GM12878 (cell line): Measurements from ENCODE around the gene P2RX6. TPM values are rescaled to one million over a fixed set of nuclear protein-coding genes. Genes with fewer than 3 reads are reported as not detected.

Experiments
- ATAC-seq: fragments of 200-7000 bp; cut with Tn5 transposase; 3 replicates; pipeline ENCODE4 v1.9.1; 2020; ENCODE audit warnings: mild to moderate bottlenecking, moderate library complexity
- BruUV-seq: library from RNA; stranded (reverse); fragments of 400-500 nt; replicated peaks from 2 replicates; lab custom pipeline; 2021; lab: Mats Ljungman, UMichigan
- CTCF ChIA-PET: fragments of 300-600 bp; sonication (Branson Sonifier 250); formaldehyde crosslinking; extraction: SDS; loops from one replicate; lab custom pipeline; 2021; ENCODE audit warnings: inconsistent platforms; lab: Yijun Ruan, JAX
- POLR2A ChIA-PET: fragments of 350-600 bp; formaldehyde crosslinking; extraction: SDS; loops from one replicate; lab custom pipeline; 2021; ENCODE audit warnings: inconsistent platforms; lab: Charles Lee
- RAD21 ChIA-PET: fragments of 300-600 bp; sonication (Branson Sonifier 250); formaldehyde crosslinking; loops from one replicate; lab custom pipeline; 2023; ENCODE audit warnings: antibody characterized with exemption; ENCODE audit not compliant: unreplicated experiment; lab: Charles Lee
- SMC1A ChIA-PET: fragments of 300-600 bp; sonication (Branson Sonifier 250); formaldehyde crosslinking; loops from one replicate; lab custom pipeline; 2023; ENCODE audit not compliant: unreplicated experiment, uncharacterized antibody; lab: Charles Lee
- DNase-seq: peaks from one replicate; pipeline ENCODE4 v3.0.0-alpha.2; 2011; ENCODE audit warnings: low read depth, low spot score
- FAIRE-seq: peaks from 3 replicates; lab custom pipeline; 2011; peaks lifted over from hg19 to GRCh38; lab: Jason Lieb, UNC
- H2AFZ ChIP-seq: 2 replicates; pipeline ENCODE4 v1.6.0; 2011; ENCODE audit warnings: low read depth, low read length, control low read depth; ENCODE audit not compliant: control insufficient read depth
- H3K27ac ChIP-seq: 2 replicates; pipeline ENCODE4 v1.5.1; 2011; ENCODE audit warnings: control low read depth; ENCODE audit not compliant: control insufficient read depth, insufficient read depth
- H3K27me3 ChIP-seq, 2 experiments: replicated peaks in 1 of 2; 2 replicates each; pipeline versions ENCODE4 v1.6.0 to v1.6.1; 2011; ENCODE audit warnings: low read length in 1 of 2; ENCODE audit not compliant: control insufficient read depth in 2 of 2, insufficient read depth in 2 of 2
- H3K36me3 ChIP-seq, 2 experiments: 2 replicates each; pipeline ENCODE4 v1.5.1; 2011; ENCODE audit warnings: low read length in 1 of 2; ENCODE audit not compliant: control insufficient read depth in 2 of 2, insufficient read depth in 2 of 2
- H3K4me1 ChIP-seq: 2 replicates; pipeline ENCODE4 v1.6.1; 2011; ENCODE audit warnings: mild to moderate bottlenecking, low read length, moderate library complexity, mixed read lengths; ENCODE audit not compliant: control insufficient read depth, insufficient read depth
- H3K4me2 ChIP-seq: 2 replicates; pipeline ENCODE4 v1.6.0; 2011; ENCODE audit warnings: control low read depth; ENCODE audit not compliant: control insufficient read depth, insufficient read depth
- H3K4me3 ChIP-seq: fragments of 200-600 bp; sonication (generic); 2 replicates; pipeline ENCODE4 v1.5.1; 2016
- H3K79me2 ChIP-seq: 2 replicates; pipeline ENCODE4 v1.6.0; 2011; ENCODE audit warnings: low read length; ENCODE audit not compliant: control insufficient read depth, insufficient read depth
- H3K9ac ChIP-seq: 2 replicates; pipeline ENCODE4 v1.8.0; 2011; ENCODE audit warnings: low read length, control low read depth, mixed read lengths; ENCODE audit not compliant: control insufficient read depth, insufficient read depth
- H3K9me3 ChIP-seq: replicated peaks from 3 replicates; pipeline ENCODE4 v1.5.1; 2011; ENCODE audit warnings: mild to moderate bottlenecking, low read length; ENCODE audit not compliant: control insufficient read depth, insufficient read depth
- H4K20me1 ChIP-seq: 2 replicates; pipeline ENCODE4 v1.6.0; 2011; ENCODE audit not compliant: control insufficient read depth, insufficient read depth
- ETV6 ChIP-seq, 2 experiments: fragments of 450-650 bp in 1 of 2; IDR thresholded peaks in 1 of 2; conservative IDR thresholded peaks in 1 of 2; 2 replicates each; pipeline ENCODE4 v1.6.1; 2014; ENCODE audit warnings: antibody characterized with exemption in 1 of 2, borderline replicate concordance in 1 of 2, low read depth in 1 of 2, mild to moderate bottlenecking in 1 of 2, moderate library complexity in 1 of 2
- FOS ChIP-seq: IDR thresholded peaks from 3 replicates; pipeline ENCODE4 v1.6.1; 2011; ENCODE audit warnings: borderline replicate concordance; ENCODE audit not compliant: insufficient read length; ENCODE audit errors: extremely low read depth
- HSF1 ChIP-seq: fragments of 150-350 bp; IDR thresholded peaks from 2 replicates; pipeline ENCODE4 v1.6.1; 2014; ENCODE audit warnings: mild to moderate bottlenecking, low read depth, low read length
- POLR2A ChIP-seq: IDR thresholded peaks from 2 replicates; pipeline ENCODE4 v1.6.1; 2011; ENCODE audit warnings: low read depth, mild to moderate bottlenecking, low read length
- POLR2AphosphoS5 ChIP-seq: IDR thresholded peaks from 2 replicates; pipeline ENCODE4 v1.6.1; 2011; ENCODE audit warnings: mild to moderate bottlenecking, low read length, inconsistent platforms
- ZBTB40 ChIP-seq: fragments of 450-650 bp; IDR thresholded peaks from 2 replicates; pipeline ENCODE4 v1.6.1; 2016; ENCODE audit warnings: mild to moderate bottlenecking, moderate library complexity, borderline replicate concordance
- ZSCAN29 ChIP-seq: fragments of 450-650 bp; IDR thresholded peaks from 2 replicates; pipeline ENCODE4 v1.6.1; 2017; ENCODE audit warnings: mild to moderate bottlenecking, moderate library complexity
- WGBS: methylation state at CpG from one replicate; pipeline ENCODE4 v1.1.6; 2016; ENCODE audit warnings: low lambda C conversion rate; ENCODE audit not compliant: insufficient replicate concordance, insufficient coverage; ENCODE audit errors: missing lambda C conversion rate; 5-methylcytosine and 5-hydroxymethylcytosine counted together
- in situ Hi-C: fragments of 300-500 bp; cut with MboI; formaldehyde crosslinking; loops from 9 replicates; pipeline ENCODE4 v1.14.3; 2018; ENCODE audit warnings: mixed read lengths
- intact Hi-C: fragments of 100-400 bp; cut with micrococcal nuclease; formaldehyde crosslinking; loops from one replicate; pipeline ENCODE4 v1.14.2; 2022; ENCODE audit not compliant: unreplicated experiment
- polyA plus RNA-seq, 11 experiments: library from polyadenylated mRNA; depleted of rRNA in 4 of 11; unstranded in 6 of 11; stranded (reverse) in 5 of 11; fragments of >200 nt; fragmentation: Nextera tagmentation in 4 of 11; fragmentation: Illumina TruSeq in 1 of 11; extraction: Ambion mirVana in 4 of 11; extraction: Trizol in 1 of 11; gene quantifications; 1 replicate in 1 of 11; 2 replicates in 10 of 11; pipeline versions ENCODE4 v1.2.1 to v1.2.3, GENCODE V29; 2011 to 2016; ENCODE audit warnings: inconsistent platforms in 2 of 11, missing spikeins in 2 of 11, low read depth in 1 of 11
- total RNA-seq, 4 experiments: library from RNA; depleted of rRNA in 3 of 4; stranded (reverse); fragments of >200 nt in 3 of 4; fragmentation: Illumina TruSeq in 1 of 4; extraction: Trizol in 1 of 4; gene quantifications; 2 replicates each; pipeline versions ENCODE4 v1.2.1 to v1.2.3, GENCODE V29; 2013 to 2021
- TF ChIP-seq, protein P1 (sequence below): fragments of 450-650 bp; IDR thresholded peaks from 2 replicates; pipeline ENCODE4 v1.6.1; 2018; ENCODE audit warnings: borderline replicate concordance, mild to moderate bottlenecking; ENCODE audit not compliant: partially characterized antibody
- TF ChIP-seq, protein P2 (sequence below): fragments of 450-650 bp; IDR thresholded peaks from 2 replicates; pipeline ENCODE4 v1.6.1; 2017; ENCODE audit warnings: antibody characterized with exemption, mild to moderate bottlenecking, moderate library complexity

Gene P2RX6
- total and polyA plus RNA-seq, 10 of the 15 experiments (the other 5 are each of a cell fraction or from before 2014, with no cell fraction given), result 0.03 to 0.21 (median 0.07) TPM; not detected in 5

DNA sequence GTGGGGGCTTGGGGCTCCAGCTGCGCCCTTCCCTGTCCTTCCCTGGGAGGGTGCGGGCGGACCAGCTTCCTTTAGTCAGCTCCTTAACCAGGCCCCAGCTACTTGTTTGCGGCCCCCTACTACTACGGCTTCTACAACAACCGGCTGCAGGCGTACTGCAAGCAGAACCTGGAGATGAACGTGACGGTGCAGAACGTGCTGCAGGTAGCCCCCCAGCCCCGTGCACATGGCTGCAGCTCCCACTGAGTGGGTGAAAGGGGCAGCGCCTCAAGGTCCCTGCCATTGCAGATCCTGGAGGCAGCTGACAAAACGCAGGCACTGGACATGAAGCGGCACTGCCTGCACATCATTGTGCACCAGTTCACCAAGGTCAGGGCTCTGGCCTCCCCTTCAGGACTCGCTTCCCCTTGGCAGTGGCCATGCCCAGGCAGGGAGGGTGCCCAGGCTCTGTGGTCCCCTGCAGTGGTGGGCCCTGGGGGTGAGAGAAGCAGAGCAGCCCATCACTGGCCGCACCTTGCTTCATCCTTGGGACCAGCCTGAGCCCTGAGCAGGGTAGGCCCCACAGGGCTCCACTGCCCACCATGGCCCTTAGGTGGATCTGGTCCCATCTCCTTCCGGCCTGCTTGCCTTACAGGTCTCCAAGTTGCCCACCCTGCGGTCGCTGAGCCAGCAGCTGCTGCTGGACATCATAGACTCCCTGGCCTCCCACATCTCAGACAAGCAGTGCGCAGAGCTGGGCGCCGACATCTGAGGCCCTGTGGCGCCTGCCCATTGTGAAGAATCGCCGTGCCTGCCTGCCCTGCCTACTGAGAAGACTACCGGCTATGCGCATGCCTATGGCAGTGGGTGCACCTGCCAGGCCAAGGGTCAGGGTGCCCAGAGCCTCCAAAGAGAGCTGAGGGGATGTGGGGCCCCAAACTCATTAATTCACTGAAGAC is 18.1 kb upstream of the P2RX6 start:
- no peak overlapping the region for H3K4me3 ChIP-seq
- ChIA-PET POLR2A (no interaction called here), SMC1A (no interaction called here), RAD21 (no interaction called here), CTCF (no interaction called here)
- TF ChIP-seq POLR2A (peak; percentile 23; the same call in 1 of the 2 replicates), ETV6 (conservative IDR thresholded peaks at IDR 0.05 in 1 of 2, IDR thresholded peaks at IDR 0.05 in 1 of 2; ENCODE audit: borderline replicate concordance in 1 of 2, low read depth in 1 of 2) (no peak), ZSCAN29 (no peak), POLR2AphosphoS5 (peak; percentile 4; the same call in 1 of the 2 replicates), HSF1 (no peak), FOS (no peak), ZBTB40 (no peak)
- TF ChIP-seq, protein P1, sequence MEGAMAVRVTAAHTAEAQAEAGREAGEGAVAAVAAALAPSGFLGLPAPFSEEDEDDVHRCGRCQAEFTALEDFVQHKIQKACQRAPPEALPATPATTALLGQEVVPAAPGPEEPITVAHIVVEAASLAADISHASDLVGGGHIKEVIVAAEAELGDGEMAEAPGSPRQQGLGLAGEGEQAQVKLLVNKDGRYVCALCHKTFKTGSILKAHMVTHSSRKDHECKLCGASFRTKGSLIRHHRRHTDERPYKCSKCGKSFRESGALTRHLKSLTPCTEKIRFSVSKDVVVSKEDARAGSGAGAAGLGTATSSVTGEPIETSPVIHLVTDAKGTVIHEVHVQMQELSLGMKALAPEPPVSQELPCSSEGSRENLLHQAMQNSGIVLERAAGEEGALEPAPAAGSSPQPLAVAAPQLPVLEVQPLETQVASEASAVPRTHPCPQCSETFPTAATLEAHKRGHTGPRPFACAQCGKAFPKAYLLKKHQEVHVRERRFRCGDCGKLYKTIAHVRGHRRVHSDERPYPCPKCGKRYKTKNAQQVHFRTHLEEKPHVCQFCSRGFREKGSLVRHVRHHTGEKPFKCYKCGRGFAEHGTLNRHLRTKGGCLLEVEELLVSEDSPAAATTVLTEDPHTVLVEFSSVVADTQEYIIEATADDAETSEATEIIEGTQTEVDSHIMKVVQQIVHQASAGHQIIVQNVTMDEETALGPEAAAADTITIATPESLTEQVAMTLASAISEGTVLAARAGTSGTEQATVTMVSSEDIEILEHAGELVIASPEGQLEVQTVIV, result no peak
- TF ChIP-seq, protein P2, sequence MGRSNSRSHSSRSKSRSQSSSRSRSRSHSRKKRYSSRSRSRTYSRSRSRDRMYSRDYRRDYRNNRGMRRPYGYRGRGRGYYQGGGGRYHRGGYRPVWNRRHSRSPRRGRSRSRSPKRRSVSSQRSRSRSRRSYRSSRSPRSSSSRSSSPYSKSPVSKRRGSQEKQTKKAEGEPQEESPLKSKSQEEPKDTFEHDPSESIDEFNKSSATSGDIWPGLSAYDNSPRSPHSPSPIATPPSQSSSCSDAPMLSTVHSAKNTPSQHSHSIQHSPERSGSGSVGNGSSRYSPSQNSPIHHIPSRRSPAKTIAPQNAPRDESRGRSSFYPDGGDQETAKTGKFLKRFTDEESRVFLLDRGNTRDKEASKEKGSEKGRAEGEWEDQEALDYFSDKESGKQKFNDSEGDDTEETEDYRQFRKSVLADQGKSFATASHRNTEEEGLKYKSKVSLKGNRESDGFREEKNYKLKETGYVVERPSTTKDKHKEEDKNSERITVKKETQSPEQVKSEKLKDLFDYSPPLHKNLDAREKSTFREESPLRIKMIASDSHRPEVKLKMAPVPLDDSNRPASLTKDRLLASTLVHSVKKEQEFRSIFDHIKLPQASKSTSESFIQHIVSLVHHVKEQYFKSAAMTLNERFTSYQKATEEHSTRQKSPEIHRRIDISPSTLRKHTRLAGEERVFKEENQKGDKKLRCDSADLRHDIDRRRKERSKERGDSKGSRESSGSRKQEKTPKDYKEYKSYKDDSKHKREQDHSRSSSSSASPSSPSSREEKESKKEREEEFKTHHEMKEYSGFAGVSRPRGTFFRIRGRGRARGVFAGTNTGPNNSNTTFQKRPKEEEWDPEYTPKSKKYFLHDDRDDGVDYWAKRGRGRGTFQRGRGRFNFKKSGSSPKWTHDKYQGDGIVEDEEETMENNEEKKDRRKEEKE, result no peak
- H2AFZ ChIP-seq, result no peak overlapping the region
- no peaks in the 10 kb centered on the region for H3K9me3 ChIP-seq
- WGBS, result 97% methylated on average over 26 of the region's 27 CpGs
- no peak overlapping the region for H3K9ac ChIP-seq
- H3K79me2 ChIP-seq, result peaks cover 16% of the 10 kb centered on the region
- no peaks in the 10 kb centered on the region for H4K20me1 ChIP-seq
- H3K27ac ChIP-seq, result no peak overlapping the region
- H3K36me3 ChIP-seq, result peaks cover 2 to 5% of the 10 kb centered on the region in 2 experiments; a peak in 2 of 4 replicates
- peaks cover 5% of the 10 kb centered on the region for H3K4me1 ChIP-seq
- intact Hi-C loops, result no loop called here
- no peaks in the 10 kb centered on the region for H3K27me3 ChIP-seq
- BruUV-seq, result no TSS peak
- FAIRE-seq, result no peak
- no peak for ATAC-seq
- no peak overlapping the region for H3K4me2 ChIP-seq
- in situ Hi-C loops, result no loop called here
- DNase-seq, result no peak
